ENCODE data around the gene AFMID.
"Not testable (repeated sequence)": the region's sequence is repeated elsewhere in the genome, so short reads cannot be mapped to it uniquely, and the experiment has no call there.

AFMID gene

DNA sequence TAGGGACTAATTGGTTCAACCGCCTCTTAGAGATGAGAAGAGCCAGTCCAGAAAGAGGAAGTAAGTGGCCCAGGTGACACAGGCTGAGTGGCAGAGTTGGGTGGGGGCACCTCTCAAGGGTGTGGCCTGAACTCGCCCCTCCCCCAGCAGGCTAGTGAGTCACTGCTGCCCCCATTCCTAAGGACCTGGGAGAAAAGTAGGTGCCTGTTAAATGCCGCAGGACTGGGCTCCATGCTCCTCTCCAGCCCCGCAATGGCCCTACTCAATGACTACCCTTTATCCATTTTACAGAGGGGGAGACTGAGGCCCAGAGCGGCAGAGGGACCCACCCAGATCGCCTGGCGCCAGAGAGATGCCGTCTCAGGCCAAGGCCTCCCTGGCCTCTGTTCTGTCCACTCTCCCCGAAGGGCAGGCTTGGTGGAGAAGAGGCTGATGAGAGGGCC lies 52.3 kb downstream of the AFMID start:
- DNase-seq, result no peak

DNA sequence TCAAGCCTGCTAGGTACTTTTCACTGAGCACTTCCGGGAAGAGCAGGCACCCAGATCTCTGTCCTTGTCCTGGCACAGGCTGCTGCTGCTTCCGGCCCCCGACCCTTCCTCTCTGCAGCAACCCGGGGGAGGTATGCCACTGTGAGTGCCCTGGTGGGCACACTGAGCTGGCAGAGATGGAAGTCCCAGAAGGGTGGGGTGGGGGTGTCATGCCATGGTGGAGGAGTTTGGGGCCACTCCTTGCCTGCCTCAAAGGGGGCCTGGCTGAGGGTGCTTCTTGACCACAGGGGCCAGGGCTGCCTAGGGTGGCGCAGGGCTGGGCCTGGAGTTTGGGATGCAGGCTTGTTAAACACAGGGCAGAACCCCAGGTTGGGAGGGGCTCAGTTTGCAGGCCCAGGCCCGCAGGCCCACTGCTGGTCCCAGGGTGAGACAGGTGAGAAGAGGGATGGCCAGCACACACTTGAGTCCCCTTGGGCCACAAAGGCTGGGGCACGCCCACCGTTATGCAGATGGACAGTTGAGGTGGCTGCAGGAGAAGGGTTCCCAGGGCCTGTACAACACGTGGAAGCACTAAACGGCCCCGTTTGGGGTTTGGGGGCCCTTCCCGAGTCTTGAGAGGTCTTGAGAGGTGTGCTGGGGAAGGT lies 53.0 kb downstream of the AFMID start:
- no peak for DNase-seq

DNA sequence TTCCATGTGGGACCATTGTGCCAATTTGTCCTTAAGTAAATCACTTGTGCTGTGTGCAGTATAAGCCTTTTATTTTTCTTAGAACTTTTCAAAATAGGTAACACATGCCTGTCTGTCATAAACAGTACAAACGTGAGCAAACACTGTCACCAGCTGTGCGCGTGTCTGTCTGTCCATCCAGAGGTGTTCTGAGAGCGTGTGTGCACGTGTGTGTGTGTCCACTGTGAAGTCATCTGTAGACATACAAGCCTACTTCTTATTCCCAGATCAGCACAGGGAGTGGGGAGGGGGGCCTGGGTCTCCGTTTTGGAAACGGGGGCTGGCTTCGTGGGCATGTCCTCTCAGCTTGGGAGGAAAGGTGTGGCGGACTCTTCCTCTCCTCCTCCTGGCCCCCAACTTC lies 53.7 kb downstream of the AFMID start:
- no peak for DNase-seq

DNA sequence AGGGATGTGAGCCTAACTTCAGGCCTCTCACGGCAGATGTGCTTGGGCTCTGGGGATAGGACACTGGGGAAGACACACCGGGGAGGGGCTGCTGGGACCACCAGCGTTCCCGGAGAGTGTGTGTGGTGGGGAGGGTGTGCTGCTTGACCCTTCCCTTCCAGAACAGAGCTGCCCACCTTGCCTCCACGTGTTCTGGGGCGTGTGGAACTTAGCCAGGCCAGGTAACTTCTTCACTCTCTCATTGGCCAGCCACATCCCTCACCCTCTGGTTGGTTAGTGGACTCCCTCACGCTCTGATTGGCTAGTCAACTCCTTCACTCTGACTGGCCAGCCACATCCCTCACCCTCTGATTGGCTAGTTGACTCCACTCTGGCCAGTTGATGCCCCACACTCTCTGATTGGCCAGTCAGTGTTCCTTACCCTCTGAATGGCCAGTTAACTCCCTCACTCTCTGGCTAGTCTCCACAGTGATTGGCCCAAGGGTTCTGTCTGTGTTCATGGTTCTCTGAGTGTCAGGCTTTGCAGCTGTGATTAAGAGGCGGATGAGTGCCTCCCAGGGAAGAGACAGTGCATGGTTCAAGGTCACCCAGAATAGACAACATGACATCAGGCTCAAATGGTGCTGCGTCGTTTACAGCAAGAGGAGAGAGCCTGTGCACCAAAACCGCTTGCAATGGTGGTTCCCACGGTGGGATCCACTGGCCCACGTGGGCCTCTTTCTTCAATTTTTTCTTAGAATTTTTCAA lies 54.3 kb downstream of the AFMID start:
- DNase-seq, result no peak

DNA sequence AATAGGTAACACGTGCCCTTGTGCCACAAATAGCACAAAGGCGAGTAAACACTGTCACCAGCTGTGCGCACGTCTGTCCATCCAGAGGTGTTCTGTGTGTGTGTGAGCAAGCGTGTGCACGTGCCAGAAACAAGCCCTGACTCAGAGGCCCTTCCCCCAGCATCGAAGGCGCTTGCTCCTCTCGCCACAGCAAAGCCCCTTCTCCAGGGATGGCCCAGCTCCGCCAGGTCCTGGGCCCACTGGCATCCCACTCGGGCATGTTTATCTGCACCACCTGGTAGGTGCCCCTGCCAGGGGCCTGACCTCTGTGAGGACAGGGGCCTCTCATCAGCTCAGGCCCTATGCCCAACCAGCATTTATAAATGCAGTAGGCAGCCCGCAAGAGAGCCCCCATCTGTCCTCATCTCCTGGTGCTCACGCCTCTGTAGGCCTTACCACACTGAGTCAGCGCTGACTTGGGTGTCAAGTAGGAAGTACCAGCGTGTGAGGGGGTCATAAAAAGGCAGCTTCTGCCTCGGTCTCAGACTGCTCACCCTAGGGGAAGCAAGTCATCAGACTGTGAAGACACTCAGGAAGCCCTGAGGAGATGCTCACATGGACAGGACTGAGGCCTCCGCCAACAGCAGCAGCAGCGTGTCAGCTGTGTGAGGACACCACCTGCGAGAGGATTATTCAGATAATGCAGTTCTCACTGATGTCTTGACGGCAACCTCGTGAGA lies 55.0 kb downstream of the AFMID start:
- DNase-seq, result no peak

DNA sequence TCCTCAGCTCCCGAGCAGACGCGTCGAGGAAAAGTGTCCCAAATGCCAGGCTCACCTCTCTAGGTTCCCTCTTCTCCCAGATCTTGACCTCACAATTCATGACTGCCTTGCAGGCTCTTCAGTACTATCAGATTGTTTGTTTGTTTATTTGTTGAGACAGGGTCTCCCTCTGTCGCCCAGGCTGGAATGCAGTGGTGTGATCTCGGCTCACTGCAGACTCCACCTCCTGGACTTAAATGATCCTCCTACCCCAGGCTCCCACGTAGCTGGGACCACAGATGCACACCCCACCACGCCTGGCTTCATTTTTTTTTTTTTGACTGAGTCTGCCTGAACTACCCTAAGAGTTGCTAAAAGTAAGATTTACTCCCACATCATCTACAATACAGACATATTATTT lies 60.1 kb downstream of the AFMID start:
- DNase-seq, result no peak

DNA sequence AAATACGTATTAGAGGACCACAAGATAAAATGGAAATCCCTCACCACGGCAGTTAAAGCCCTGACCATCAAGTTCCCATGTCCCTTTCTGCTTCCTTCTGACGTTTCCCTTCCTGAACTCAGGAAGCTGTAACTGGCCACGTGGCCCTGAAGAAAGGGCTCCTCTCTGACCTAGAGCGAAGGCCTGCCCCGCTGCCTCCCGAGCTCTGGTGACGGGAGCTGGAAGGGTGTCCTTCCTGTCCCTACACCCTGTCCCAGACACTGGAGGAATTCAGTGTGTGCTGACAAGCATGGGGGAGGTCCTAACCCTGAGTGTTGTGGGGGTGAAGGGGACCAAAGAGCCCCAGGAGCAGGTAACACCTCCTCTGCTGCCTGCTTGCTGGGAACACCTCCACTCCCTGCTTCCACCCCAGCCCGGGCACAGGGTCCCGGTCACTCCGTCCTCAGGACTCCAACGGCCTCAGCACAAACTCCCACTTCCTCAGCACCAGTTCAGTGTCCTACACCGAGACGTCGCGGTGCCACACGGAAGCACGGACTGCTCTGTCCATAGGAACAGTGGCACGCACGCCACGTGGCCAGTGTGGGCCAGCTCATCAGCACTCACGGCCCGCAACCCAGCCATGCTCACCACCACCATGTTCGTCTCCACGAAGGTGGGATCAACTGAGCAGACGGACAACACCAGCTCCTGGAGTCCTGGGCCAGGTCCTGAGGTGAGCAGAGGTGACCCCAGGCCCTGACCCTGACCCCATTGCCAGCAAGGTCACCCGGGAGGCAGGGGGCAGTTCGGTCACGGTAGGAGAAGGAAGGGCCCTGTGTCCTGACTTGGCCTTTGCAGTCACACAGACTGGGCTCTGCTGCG lies 61.1 kb downstream of the AFMID start:
- no peak for DNase-seq

DNA sequence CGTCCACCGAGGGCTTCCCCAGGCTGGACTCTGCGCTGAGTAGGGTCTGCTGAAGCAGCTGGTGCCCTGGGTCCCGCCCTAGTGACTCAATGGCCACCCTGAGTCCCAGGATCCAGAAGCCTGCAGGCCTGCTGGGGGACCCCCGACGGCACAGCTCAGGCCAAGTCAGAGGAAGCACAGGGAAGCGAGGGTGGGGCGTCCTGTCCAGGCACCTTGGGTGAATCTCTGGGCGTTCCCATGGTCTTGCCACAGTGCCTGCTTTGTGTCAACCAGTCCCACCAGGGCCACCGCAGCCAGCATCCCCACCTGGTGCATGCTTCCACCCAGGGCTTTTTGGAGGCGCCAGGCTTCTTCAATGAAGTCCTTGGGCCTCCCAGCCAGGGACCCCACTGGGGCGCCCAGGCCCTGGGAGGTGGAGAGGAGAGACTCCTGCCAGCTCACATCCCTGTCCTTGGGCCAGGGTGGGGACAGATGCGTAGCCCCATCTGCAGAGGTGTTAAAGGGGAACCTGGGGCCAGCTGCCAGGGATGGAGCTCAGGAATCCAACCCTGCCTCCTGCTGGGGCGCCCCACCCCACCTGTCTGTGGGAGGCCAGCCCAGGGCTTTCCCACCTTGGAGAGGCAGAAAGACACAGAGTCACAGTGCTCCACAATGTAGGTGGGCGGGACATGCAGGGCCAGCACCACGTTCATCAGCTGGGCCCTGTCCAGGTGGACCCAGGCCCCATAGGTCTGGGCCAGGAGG lies 62.1 kb downstream of the AFMID start:
- DNase-seq, result no peak

DNA sequence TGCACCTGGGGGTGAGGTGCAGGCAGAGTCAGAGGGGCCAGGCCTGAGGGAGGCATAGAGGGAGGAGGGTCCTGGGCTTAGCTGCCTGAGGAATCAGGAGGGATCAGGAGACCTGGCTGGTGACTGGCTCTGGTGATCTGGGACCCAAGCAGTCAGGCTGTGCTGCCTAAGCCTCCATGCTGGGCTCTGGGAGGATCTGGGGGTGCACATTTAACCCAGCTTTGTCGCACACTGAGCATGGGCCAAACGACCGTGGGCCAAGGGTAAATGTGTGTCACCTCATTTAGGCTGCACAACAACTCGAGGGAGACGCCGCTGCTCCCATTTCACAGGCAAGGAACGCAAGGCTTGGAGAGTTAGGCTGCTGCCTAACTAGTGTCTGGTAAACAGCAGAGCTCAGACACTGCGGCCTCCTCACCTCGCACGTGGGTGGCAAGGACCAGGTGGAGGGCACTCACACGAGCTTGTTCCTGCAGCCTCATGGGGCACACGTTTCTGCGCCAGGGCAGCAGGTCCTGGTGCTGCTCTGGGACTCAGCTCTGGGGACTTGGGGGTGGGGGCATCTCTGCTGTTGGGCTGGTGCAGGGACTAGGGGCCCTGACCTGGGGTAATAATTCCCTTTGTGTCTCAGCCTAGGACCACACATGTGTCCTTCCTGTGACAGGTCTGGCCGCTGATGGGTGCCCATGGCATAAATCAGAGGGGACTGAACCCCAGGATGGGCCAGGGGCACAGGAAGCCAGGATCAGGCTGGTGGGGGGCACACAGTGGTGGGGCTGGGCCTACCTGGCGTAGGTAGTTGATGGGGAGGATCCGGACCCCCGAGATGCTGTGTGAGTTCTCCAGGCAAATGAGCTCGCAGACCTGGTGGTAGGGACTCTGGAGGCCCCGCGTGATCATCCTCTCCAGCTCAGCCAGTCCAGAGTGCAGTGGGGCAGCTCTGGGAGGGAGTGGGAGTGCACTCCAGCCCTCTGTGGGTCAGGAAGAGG lies 63.0 kb downstream of the AFMID start:
- DNase-seq, result no peak

DNA sequence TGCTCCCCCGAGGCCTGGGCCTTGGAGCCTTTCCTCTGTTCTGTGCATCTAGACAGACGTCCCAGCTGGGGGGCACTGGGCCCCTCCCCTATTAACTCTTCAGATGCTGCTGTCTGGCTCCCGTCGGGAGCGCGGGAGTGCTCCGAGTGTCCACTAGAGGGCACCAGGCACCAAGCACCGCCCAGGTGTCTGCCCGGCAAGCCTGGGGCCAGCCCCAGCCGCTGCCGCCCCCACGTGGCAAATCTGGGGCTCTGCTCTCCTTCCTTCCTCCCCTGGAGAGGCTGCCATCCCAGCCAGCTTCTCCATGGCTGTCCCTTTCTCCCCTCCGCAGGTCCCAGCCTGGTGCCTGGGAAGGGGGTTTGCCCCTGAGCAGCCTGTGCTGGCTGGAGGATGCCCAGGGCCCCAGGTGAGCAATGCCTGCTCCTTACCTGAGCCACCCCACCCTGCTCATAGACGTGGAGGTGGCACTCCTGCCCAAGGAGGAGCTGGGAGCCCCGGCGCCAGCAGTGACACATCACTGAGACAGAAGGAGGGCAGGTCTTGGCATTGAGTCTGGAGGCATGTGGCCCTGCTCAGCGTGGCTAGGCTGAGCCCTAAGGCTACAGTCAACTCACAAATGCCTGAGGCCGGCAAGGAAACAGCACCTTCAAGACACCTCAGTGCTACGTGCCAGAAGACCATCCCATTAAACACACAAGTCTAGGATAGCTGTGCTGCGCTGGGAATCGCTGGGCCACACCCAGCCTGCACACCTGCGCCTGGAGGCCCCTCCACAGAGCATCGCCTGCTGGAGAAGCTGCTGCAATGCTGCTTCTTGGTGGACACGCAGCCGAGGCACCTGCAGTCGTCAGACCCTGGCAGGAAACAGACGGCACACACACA lies 64.0 kb downstream of the AFMID start:
- peak; percentile 69 to 84 (median 76) for DNase-seq

DNA sequence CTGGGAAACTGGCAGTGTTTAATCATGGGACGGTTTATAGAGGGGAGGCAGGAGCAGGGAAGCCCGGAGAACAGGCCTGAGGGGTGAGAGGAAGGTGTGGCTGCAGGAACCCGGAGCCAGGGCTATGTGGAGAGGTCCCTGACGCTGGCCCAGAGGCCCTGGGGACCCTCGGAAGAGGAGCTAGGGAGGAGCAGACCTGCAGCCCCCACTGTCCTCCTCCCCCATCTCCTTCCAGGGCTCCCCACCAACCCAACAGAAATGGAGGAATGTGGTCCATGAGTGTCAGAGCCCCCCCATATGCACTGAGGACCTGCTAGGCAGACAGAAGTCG lies 64.6 kb downstream of the AFMID start:
- peak in 1 of 6 experiments; percentile 57 for DNase-seq

DNA sequence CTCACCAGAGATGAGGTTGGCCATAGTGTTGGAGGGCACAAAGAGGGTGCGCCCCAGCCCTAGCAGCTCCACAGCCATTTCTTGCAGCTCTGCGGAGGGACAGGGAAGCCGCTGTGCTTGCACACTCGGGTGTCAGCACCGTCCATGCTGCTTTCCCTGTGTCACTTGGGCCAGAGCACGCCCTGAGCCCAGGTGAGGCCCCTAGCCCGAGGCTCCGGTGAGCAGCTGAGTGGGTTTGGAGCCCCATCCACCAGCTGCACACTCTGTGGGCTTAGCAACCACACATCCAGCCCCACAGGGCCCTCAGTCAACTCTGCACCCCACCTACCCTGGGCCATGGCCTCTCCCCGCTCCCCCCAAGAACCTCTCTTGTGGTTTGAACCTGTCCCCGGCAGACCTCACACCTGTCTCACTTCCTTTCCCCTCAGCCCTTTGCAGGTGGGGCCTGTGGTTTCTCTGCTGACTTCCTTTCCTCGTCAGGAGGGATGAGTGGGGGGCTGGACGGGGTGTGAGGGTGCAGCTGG lies 65.0 kb downstream of the AFMID start:
- peak; percentile 70 to 98 (median 85) for DNase-seq

DNA sequence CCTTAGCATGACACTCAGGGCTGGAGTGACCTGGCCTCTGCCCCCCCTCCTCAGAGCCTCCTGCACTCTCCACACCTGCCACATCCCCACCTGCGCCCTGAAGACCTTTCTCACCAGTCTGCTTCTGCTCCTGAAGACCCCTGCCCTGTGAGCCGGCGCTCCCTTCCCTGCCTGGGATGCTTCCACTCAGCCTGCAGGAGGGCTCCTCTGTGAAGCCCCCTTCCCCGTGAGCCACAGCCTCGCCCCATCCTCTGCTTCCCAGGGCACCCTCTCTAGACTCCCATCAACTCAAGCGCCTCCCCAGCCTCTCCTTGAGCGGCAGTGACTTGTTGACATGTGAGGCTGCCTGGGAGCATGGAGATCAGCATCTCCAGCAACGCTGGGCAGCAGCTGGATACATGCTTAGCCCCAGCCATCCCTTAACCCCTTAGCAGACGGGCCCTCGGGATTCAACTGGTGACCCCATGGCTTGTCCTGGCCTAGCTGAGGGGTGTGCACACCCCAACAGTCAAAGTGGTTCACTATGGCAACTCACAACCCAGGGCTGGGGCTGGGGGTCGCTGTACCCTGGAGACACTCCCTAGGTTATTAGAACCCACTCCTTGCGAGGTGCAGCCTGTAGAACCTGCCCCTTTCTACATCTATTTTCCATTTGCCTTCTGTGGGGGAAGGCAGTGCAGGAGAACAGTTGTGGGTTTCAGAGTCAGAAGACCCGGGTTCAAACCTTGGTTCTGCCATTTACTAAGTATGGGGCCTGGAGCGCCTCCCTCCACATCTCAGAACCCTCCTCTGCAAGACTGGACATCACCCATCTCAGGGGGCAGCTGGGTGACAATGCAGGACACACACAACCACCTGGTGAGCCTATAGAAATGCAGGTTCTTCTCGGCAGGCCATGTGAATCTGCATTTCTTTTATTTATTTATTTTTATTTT lies 65.8 kb downstream of the AFMID start:
- peak in 3 of 6 experiments; percentile 38 to 72 (median 64) for DNase-seq

DNA sequence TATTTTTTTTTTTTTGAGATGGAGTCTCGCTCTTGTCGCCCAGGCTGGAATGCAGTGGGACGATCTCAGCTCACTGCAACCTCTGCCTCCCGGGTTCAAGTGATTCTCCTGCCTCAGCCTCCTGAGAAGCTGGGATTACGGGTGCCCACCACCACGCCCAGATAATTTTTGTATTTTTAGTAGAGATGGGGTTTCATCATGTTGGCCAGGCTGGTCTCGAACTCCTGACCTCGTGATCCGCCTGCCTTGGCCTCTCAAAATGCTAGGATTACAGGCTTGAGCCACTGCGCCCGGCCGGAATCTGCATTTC lies 66.4 kb downstream of the AFMID start:
- not testable (repeated sequence) for DNase-seq

DNA sequence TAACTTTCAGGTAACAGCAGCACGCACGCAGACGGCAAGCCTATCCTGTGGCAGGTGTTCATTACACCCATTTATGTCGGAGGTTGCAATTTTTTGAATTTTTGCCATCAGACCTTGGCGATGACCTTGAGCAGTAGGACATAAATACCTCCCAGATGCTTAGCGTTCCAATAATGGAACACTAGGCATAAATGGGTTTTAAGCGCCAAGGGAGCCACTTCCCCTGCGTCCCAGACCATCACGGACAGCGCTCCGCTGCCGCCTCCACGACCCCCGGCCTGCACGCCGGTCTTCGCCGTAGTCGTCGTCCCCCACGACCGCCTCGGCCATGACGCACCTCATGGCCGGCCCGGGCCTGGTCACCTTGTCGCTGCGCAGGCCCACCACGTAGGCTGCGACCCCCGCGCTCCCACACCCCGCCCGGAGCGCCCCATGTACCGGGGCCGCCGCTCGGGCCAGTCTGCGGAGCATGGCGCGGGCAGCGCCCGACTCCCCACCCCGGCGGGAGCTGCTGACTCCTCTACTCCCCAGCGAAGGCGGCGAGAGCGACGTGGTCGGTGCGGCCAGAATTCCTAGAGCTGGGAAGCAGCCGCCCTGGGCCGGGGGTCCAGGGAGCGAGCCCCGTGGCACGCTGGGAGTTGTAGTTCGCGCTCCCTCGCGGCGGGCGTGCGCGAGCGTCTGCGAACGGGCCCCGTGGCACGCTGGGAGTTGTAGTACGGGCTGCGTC lies 66.9 kb downstream of the AFMID start:
- peak; percentile 64 to 82 (median 74) for DNase-seq

DNA sequence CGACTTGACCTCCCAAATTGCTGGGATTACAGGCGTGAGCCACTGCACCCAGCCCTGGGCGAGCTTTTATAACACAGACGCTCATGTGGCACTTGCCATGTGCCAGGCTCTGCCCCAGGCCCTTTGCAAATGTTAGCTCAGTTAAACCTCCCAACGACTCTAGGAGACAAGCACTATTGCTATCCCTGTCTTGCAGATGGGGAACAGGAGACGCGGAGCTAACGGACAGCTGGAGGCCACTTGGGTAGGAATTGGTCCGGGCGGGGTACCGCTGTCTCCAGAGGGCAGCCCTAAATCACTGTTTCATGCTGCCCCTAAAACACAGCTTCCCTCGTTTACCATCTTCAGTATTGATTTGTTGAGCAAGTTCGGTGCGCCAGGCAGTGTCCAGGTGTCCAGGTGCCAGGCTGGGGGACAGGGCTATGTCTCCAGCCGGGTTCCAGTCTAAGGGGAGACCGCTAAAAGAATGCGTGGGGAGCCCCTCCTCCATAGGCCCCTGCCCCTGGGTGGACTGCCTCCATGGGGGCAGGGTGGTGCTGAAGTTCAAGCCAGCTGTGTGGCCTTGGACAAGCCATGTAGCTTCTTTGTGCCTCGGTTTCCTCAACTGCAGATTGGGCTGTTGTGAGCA lies 68.0 kb downstream of the AFMID start:
- DNase-seq, result no peak

DNA sequence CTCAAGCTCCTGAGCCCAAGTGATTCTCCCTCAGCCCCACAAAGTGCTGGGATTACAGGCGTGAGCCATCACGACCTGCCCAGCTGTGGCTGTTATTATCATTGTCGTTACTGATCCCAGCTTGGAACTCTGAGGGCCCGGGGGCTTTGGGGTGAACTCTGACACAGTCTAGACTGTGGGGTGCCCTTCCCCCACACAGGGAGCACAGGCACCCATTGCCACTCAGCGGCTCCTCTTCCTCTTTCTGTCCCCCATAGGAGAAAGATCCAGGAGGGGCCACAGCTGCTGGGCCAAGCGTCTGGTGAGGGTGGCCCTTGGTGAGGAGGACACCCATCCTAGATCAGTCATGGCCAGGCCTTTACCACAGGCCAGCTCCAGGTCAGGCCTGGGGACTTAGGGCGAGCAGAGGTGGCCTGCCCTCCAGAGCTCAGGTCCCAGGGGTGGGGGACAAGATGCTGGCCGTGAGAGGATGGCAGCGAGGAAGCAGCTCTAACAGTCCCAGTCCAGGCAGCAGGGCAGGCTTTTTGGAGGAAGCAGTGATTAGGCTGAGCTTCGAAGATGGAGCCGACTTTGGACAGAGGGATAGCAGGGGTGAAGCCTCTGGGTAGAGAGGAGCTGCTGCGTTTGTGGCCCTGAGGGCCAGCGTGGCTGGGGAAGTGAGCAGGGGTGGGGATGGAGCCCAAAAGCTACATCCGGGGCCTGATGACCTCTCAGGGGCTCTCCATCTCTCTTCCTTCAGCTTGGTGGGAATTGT lies 69.0 kb downstream of the AFMID start:
- no peak for DNase-seq

All from stimulated activated naive CD4-positive, alpha-beta T cell (primary cell).